Esophagus muscularis mucosa (tissue), 3 donors: ENCODE results near the gene C6orf62.

Experiments
- CTCF ChIP-seq, 3 experiments: fragments of 200-600 bp in 2 of 3; fragments of 450-650 bp in 1 of 3; sonication (generic) in 2 of 3; IDR thresholded peaks; one replicate each; pipeline ENCODE4 v1.5.1; 2017 to 2019; ENCODE audit warnings: antibody characterized with exemption in 3 of 3, mild to moderate bottlenecking in 2 of 3, moderate library complexity in 1 of 3
- POLR2A ChIP-seq: fragments of 450-650 bp; IDR thresholded peaks from one replicate; pipeline ENCODE4 v1.6.1; 2017; ENCODE audit warnings: antibody characterized with exemption, moderate library complexity, mild to moderate bottlenecking, low read depth

- no peak for TF ChIP-seq CTCF (IDR thresholded peaks at IDR 0.05)
- TF ChIP-seq POLR2A: no peak
These were observed 28.4 kb downstream of the C6orf62 start for GRCh38 chr6:24690593-24690992.
